ENCODE results near the gene CSNK1G2. TPM values are rescaled to one million over a fixed set of nuclear protein-coding genes. Genes with fewer than 3 reads are reported as not detected.

Gene CSNK1G2
- total and polyA plus RNA-seq, 2 donors (not counting 1 experiment from before 2014, with no cell fraction given), result 154 to 288 TPM

DNA sequence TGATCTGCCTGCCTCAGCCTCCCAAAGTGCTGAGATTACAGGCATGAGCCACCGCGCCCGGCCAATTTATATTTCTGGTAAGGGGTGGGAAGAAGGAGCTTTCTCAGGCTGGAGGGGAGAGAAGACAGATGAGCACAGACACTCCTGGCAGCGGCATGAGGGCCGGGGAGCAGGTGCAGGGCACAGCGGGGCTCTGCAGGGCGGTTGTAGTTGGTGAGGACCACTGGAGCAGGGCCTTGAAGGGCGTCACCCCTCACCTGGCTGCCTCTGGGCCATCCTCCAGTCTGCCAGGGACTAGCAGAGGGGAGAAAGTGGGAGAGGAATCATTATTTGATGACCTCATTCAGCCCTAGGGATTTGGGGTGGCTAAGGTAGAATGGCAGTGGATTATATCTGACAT, 8.6 kb upstream of the CSNK1G2 start:
- peaks cover 61% of the 10 kb centered on the region for H3K79me2 ChIP-seq (ENCODE audit: control insufficient read depth, insufficient read depth, low read length)
- Mint-ChIP-seq H3K9me3 (ENCODE audit: insufficient read depth) (peaks cover 2% of the 10 kb centered on the region), H3K27me3 (no peaks in the 10 kb centered on the region), H3K4me3 (peak overlapping the region; percentile 46), H3K27ac (peak overlapping the region; percentile 88), H3K4me1 (peaks cover 57% of the 10 kb centered on the region)
- no peak for ATAC-seq (ENCODE audit: low read depth)
- intact Hi-C loops (cut with micrococcal nuclease), result no loop called here
- no peaks in the 10 kb centered on the region for H4K20me1 ChIP-seq (ENCODE audit: control insufficient read depth, insufficient read depth, low read length, poor library complexity, severe bottlenecking)
- ChIA-PET POLR2A (interaction anchor here (0.7 kb wide), 2 partner anchors 38 to 49 kb away, joined by 3 to 5 read pairs; no protein-coding TSS in a partner anchor), CTCF (interaction anchor here (1.1 to 1.7 kb wide), 6 partner anchors 10 to 171 kb away, joined by 3 to 7 read pairs (median 4); no protein-coding TSS in a partner anchor)
- H3K27ac ChIP-seq (ENCODE audit: low read length in 2 of 2), result peak overlapping the region; percentile 79 to 85
- H3K9me3 ChIP-seq (ENCODE audit: control extremely low read depth in 1 of 3, control insufficient read depth in 2 of 3, insufficient read depth in 1 of 3, low read length in 2 of 3), result peaks cover 0 to 20% (median 3%) of the 10 kb centered on the region in 3 donors
- H3K9ac ChIP-seq (ENCODE audit: low read length), result no peak overlapping the region
- peak overlapping the region; percentile 60 for H3K4me2 ChIP-seq (replicated peaks; ENCODE audit: low read depth, low read length, poor library complexity, severe bottlenecking)
- H3K27me3 ChIP-seq (replicated peaks in 1 of 4; ENCODE audit: control extremely low read depth in 1 of 4, control insufficient read depth in 3 of 4, insufficient read depth in 4 of 4, low read length in 3 of 4), result no peaks in the 10 kb centered on the region
- peak overlapping the region; percentile 15 for H2AFZ ChIP-seq (ENCODE audit: insufficient read depth, low read depth, low read length, poor library complexity, severe bottlenecking)
- peaks cover 0 to 4% of the 10 kb centered on the region in 2 experiments for H3K36me3 ChIP-seq (replicated peaks in 1 of 2; ENCODE audit: control extremely low read depth in 1 of 2, control insufficient read depth in 1 of 2, extremely low read depth in 1 of 2, insufficient read depth in 2 of 2, low read length in 1 of 2)
- WGBS (ENCODE audit: insufficient coverage), result 83% methylated on average over 8 of the region's 8 CpGs
- no peak for TF ChIP-seq EZH2 (IDR thresholded peaks at IDR 0.05; ENCODE audit: borderline replicate concordance, insufficient read depth, low read depth, low read length, poor library complexity, severe bottlenecking)
- TF ChIP-seq, protein P1, sequence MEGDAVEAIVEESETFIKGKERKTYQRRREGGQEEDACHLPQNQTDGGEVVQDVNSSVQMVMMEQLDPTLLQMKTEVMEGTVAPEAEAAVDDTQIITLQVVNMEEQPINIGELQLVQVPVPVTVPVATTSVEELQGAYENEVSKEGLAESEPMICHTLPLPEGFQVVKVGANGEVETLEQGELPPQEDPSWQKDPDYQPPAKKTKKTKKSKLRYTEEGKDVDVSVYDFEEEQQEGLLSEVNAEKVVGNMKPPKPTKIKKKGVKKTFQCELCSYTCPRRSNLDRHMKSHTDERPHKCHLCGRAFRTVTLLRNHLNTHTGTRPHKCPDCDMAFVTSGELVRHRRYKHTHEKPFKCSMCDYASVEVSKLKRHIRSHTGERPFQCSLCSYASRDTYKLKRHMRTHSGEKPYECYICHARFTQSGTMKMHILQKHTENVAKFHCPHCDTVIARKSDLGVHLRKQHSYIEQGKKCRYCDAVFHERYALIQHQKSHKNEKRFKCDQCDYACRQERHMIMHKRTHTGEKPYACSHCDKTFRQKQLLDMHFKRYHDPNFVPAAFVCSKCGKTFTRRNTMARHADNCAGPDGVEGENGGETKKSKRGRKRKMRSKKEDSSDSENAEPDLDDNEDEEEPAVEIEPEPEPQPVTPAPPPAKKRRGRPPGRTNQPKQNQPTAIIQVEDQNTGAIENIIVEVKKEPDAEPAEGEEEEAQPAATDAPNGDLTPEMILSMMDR (IDR thresholded peaks at IDR 0.05), result no peak
- DNase-seq, result no peak
- peaks cover 41 to 61% of the 10 kb centered on the region in 2 donors for H3K4me1 ChIP-seq (ENCODE audit: control insufficient read depth in 2 of 2, insufficient read depth in 2 of 2, low read length in 2 of 2)
- no peak overlapping the region for H3K4me3 ChIP-seq (ENCODE audit: control extremely low read depth in 1 of 5, extremely low read depth in 1 of 5, insufficient read depth in 1 of 5, low read depth in 2 of 5, low read length in 4 of 5)

DNA sequence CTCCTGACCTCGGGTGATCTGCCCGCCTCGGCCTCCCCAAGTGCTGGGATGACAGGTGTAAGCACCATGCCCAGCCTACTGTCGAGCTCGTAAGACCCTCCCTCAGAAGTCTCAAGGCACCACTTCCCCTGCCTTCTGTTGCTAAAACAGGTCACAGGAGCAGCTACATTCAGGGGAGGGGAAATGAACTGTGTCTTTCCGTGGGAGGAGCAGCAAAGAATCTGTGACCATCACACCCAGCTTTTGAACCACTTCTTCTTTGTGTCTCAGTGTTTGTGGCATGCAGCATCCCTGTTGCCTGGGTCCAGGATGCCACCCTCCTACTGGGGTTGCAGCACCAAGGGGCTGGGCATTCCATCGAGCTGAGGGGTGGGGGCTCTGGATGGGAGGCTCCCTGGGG, 7.7 kb upstream of the CSNK1G2 start:
- peak overlapping the region; percentile 79 to 85 for H3K27ac ChIP-seq (ENCODE audit: low read length in 2 of 2)
- ChIA-PET POLR2A (interaction anchor here (0.5 to 0.6 kb wide), 4 partner anchors 116 to 1415 kb away, joined by 3 to 5 read pairs (median 3); no protein-coding TSS in a partner anchor), CTCF (interaction anchor here (1.0 to 1.7 kb wide), 8 partner anchors 9 to 177 kb away, joined by 3 to 7 read pairs (median 4); no protein-coding TSS in a partner anchor)
- H4K20me1 ChIP-seq (ENCODE audit: control insufficient read depth, insufficient read depth, low read length, poor library complexity, severe bottlenecking), result no peaks in the 10 kb centered on the region
- intact Hi-C loops (cut with micrococcal nuclease), result no loop called here
- peak overlapping the region; percentile 41 for H2AFZ ChIP-seq (ENCODE audit: insufficient read depth, low read depth, low read length, poor library complexity, severe bottlenecking)
- peaks cover 52% of the 10 kb centered on the region for H3K4me1 Mint-ChIP-seq
- peak overlapping the region; percentile 60 for H3K4me2 ChIP-seq (replicated peaks; ENCODE audit: low read depth, low read length, poor library complexity, severe bottlenecking)
- peak overlapping the region in 2 of 5 experiments; percentile 12 to 20 for H3K4me3 ChIP-seq (ENCODE audit: control extremely low read depth in 1 of 5, extremely low read depth in 1 of 5, insufficient read depth in 1 of 5, low read depth in 2 of 5, low read length in 4 of 5)
- WGBS (ENCODE audit: insufficient coverage), result no CpG with 5 or more reads among the region's 7 CpGs
- H3K4me3 Mint-ChIP-seq, result peak overlapping the region; percentile 79
- peaks cover 61% of the 10 kb centered on the region for H3K79me2 ChIP-seq (ENCODE audit: control insufficient read depth, insufficient read depth, low read length)
- H3K9me3 ChIP-seq (ENCODE audit: control extremely low read depth in 1 of 3, control insufficient read depth in 2 of 3, insufficient read depth in 1 of 3, low read length in 2 of 3), result peaks cover 0 to 20% (median 3%) of the 10 kb centered on the region in 3 donors
- H3K36me3 ChIP-seq (replicated peaks in 1 of 2; ENCODE audit: control extremely low read depth in 1 of 2, control insufficient read depth in 1 of 2, extremely low read depth in 1 of 2, insufficient read depth in 2 of 2, low read length in 1 of 2), result peaks cover 0 to 4% of the 10 kb centered on the region in 2 experiments
- H3K27me3 ChIP-seq (replicated peaks in 1 of 4; ENCODE audit: control extremely low read depth in 1 of 4, control insufficient read depth in 3 of 4, insufficient read depth in 4 of 4, low read length in 3 of 4), result no peaks in the 10 kb centered on the region
- TF ChIP-seq, protein P1 (IDR thresholded peaks at IDR 0.05), result no peak
- no peak for TF ChIP-seq EZH2 (IDR thresholded peaks at IDR 0.05; ENCODE audit: borderline replicate concordance, insufficient read depth, low read depth, low read length, poor library complexity, severe bottlenecking)
- H3K9ac ChIP-seq (ENCODE audit: low read length), result peak overlapping the region; percentile 25
- peaks cover 2% of the 10 kb centered on the region for H3K9me3 Mint-ChIP-seq (ENCODE audit: insufficient read depth)
- DNase-seq (peak; percentile 80), ATAC-seq (ENCODE audit: low read depth) (peak; percentile 59)
- H3K27me3 Mint-ChIP-seq, result no peaks in the 10 kb centered on the region
- peaks cover 41 to 61% of the 10 kb centered on the region in 2 donors for H3K4me1 ChIP-seq (ENCODE audit: control insufficient read depth in 2 of 2, insufficient read depth in 2 of 2, low read length in 2 of 2)
- peak overlapping the region; percentile 96 for H3K27ac Mint-ChIP-seq
